Endodermal cell (in vitro differentiated cells): ENCODE measurements around the gene PTPRU. TPM values are rescaled to one million over a fixed set of nuclear protein-coding genes. Genes with fewer than 3 reads are reported as not detected.

Source experiments
- DNase-seq: peaks from one replicate; pipeline ENCODE4 v3.0.0-alpha.2; 2017
- H3K27ac ChIP-seq: 2 replicates; pipeline ENCODE4 v1.5.1; 2013; ENCODE audit warnings: mild to moderate bottlenecking, low read depth, low read length, moderate library complexity
- H3K27me3 ChIP-seq: 2 replicates; pipeline ENCODE4 v1.6.1; 2013; ENCODE audit warnings: mild to moderate bottlenecking, low read length, moderate library complexity; ENCODE audit not compliant: insufficient read depth, control insufficient read depth, poor library complexity, severe bottlenecking
- H3K36me3 ChIP-seq: 2 replicates; pipeline ENCODE4 v1.7.0; 2013; ENCODE audit warnings: mild to moderate bottlenecking, low read length, moderate library complexity; ENCODE audit not compliant: control insufficient read depth, insufficient read depth
- H3K4me1 ChIP-seq: one replicate; pipeline ENCODE4 v1.7.0; 2013; ENCODE audit warnings: low read length; ENCODE audit not compliant: control insufficient read depth, insufficient read depth
- H3K4me3 ChIP-seq: 2 replicates; pipeline ENCODE4 v1.5.1; 2013; ENCODE audit warnings: mild to moderate bottlenecking, low read length, moderate library complexity
- H3K9ac ChIP-seq: 2 replicates; pipeline ENCODE4 v1.6.1; 2013; ENCODE audit warnings: mild to moderate bottlenecking, low read length, moderate library complexity; ENCODE audit not compliant: poor library complexity, severe bottlenecking; ENCODE audit errors: extremely low read depth
- H3K9me3 ChIP-seq: 2 replicates; pipeline ENCODE4 v1.6.1; 2013; ENCODE audit warnings: mild to moderate bottlenecking, low read length, moderate library complexity; ENCODE audit not compliant: control insufficient read depth
- H3K27ac Mint-ChIP-seq: 2 replicates; pipeline ENCODE4 v1.8.0; 2020; ENCODE audit warnings: mixed read lengths
- H3K27me3 Mint-ChIP-seq: 2 replicates; pipeline ENCODE4 v1.8.0; 2021; ENCODE audit warnings: mild to moderate bottlenecking, mixed read lengths; ENCODE audit not compliant: insufficient read depth
- H3K36me3 Mint-ChIP-seq: 2 replicates; pipeline ENCODE4 v1.8.0; 2020; ENCODE audit warnings: low read depth, mixed read lengths
- H3K4me1 Mint-ChIP-seq: 2 replicates; pipeline ENCODE4 v1.8.0; 2020; ENCODE audit warnings: mixed read lengths
- H3K4me3 Mint-ChIP-seq: 2 replicates; pipeline ENCODE4 v1.8.0; 2020; ENCODE audit warnings: mild to moderate bottlenecking, moderate library complexity, mixed read lengths
- H3K9me3 Mint-ChIP-seq: 2 replicates; pipeline ENCODE4 v1.8.0; 2020; ENCODE audit warnings: mild to moderate bottlenecking, mixed read lengths
- WGBS, 2 experiments: methylation state at CpG; one replicate each; pipeline versions ENCODE4 v1.1.5 to v1.1.7; 2013; ENCODE audit warnings: missing lambda C conversion rate in 2 of 2, mixed read lengths in 1 of 2; ENCODE audit not compliant: insufficient coverage in 1 of 2, insufficient read length in 1 of 2; 5-methylcytosine and 5-hydroxymethylcytosine counted together
- total RNA-seq, 2 donors: library from RNA; stranded (reverse); fragmentation: NEBNext Ultra II Directional in 1 of 2; extraction: Animal tissue kit (Norgen Biotek cat#: 25700) in 1 of 2; gene quantifications; 2 replicates in 1 of 2; 3 replicates in 1 of 2; pipeline ENCODE4 v1.2.1, GENCODE V29; 2021
- TF ChIP-seq, protein P1 (sequence below): fragments of 200-600 bp; sonication (generic); conservative IDR thresholded peaks from 2 replicates; pipeline ENCODE4 v1.5.0; 2021; ENCODE audit warnings: antibody characterized with exemption, mild to moderate bottlenecking

Gene PTPRU
- total RNA-seq, 2 donors from 2014 or later, result 49.8 to 73.1 TPM

DNA sequence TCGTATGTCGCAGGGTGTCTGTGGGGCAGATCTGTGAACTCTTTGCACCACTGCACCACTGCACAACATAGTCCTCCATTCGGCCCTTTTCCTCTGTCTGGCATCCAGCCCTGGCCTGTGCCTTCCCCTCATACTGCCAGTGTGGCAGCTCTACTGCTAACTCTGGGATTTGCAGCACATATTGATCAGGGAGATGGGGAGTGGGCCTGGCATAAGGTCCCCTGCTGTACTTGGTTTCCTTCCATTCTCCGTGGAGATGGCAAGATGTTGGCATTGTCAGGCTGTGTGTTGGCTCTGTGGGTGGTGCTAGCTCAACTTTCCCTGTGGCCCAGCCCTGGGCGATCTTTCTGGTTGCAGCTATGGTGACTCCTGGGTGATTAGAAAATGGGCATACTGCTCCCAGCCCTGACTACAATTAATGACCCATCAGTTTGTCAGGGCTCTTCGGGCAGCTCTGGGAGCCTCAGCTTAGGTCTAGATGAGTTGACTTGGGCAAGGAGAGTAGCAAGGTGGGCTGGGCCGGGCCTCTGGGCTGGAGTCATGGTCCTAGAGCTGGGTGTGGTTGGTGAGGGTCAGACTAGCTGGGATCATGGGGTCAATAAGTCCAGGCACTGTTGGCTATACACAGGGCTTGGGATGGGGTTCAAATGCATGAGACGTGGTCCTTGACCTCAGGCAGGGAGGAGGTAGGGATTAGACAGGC is 11.4 kb downstream of the PTPRU start:
- Histone ChIP-seq H3K9me3 (no peaks in the 10 kb centered on the region), H3K36me3 (no peaks in the 10 kb centered on the region), H3K4me1 (peaks cover 34% of the 10 kb centered on the region), H3K27me3 (no peaks in the 10 kb centered on the region), H3K4me3 (no peak overlapping the region), H3K9ac (no peak overlapping the region), H3K27ac (no peak overlapping the region)
- Mint-ChIP-seq H3K4me3 (no peak overlapping the region), H3K27me3 (no peaks in the 10 kb centered on the region), H3K9me3 (no peaks in the 10 kb centered on the region), H3K4me1 (peaks cover 40% of the 10 kb centered on the region), H3K27ac (peak overlapping the region; percentile 2), H3K36me3 (no peaks in the 10 kb centered on the region)
- DNase-seq, result peak; percentile 34
- WGBS, 2 experiments, result 91 to 100% methylated on average over 2 to 8 of the region's 8 CpGs
- TF ChIP-seq, protein P1, sequence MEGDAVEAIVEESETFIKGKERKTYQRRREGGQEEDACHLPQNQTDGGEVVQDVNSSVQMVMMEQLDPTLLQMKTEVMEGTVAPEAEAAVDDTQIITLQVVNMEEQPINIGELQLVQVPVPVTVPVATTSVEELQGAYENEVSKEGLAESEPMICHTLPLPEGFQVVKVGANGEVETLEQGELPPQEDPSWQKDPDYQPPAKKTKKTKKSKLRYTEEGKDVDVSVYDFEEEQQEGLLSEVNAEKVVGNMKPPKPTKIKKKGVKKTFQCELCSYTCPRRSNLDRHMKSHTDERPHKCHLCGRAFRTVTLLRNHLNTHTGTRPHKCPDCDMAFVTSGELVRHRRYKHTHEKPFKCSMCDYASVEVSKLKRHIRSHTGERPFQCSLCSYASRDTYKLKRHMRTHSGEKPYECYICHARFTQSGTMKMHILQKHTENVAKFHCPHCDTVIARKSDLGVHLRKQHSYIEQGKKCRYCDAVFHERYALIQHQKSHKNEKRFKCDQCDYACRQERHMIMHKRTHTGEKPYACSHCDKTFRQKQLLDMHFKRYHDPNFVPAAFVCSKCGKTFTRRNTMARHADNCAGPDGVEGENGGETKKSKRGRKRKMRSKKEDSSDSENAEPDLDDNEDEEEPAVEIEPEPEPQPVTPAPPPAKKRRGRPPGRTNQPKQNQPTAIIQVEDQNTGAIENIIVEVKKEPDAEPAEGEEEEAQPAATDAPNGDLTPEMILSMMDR, result no peak

DNA sequence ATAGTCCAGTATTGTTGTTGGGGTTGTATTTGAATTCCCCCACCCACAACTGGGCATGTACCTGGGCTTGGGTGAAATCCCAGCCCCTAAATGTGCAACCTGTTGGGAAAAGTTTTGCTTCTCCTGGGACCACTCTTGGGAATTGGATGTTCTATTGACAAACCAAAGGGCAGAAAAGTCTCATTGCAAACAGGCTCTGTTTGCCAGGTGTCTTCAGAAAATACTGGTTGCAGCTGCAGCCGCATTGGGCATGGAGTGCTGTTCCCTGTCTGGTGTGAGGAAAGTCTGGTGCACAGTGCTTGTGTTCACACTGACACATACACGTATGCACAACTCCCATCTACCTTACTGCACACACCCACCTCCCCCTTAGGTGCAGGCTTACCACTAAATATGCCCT is 12.1 kb downstream of the PTPRU start:
- Histone ChIP-seq H3K4me1 (peaks cover 34% of the 10 kb centered on the region), H3K9ac (no peak overlapping the region), H3K27ac (no peak overlapping the region), H3K36me3 (no peaks in the 10 kb centered on the region), H3K4me3 (no peak overlapping the region), H3K9me3 (no peaks in the 10 kb centered on the region), H3K27me3 (no peaks in the 10 kb centered on the region)
- H3K4me3 Mint-ChIP-seq, result peak overlapping the region; percentile 31
- TF ChIP-seq, protein P1, result no peak
- H3K27ac Mint-ChIP-seq, result peak overlapping the region; percentile 83
- no peaks in the 10 kb centered on the region for H3K36me3 Mint-ChIP-seq
- DNase-seq, result no peak
- H3K27me3 Mint-ChIP-seq, result no peaks in the 10 kb centered on the region
- peaks cover 40% of the 10 kb centered on the region for H3K4me1 Mint-ChIP-seq
- no peaks in the 10 kb centered on the region for H3K9me3 Mint-ChIP-seq
- 86 to 88% methylated on average over 2 of the region's 2 CpGs for WGBS, 2 experiments

DNA sequence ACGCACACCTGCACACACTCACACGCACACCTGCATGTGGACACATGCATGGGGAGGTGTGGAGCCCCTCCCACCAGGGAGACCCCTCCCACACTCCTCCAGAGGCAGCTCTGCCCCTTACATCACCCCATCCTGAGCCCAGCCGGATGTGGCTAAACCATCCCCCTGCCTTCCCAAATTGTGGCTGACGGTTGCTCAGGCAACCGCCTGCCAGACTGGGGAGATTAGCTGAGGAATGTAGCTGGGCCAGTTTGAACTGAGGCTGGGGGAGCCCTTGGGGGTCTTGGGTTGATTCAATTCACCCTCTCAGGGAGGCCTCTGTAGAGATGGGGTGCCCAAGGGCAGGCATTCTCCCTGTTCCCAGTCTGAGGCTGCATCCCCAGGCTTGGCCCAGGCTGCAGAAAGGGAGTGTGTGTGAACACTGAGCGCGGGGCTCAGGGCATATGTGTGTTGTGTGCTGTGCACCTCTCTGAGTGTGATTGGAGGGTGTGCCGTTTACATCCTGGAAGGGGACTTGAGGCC is 12.9 kb downstream of the PTPRU start:
- Histone ChIP-seq H3K9ac (peak overlapping the region; percentile 60), H3K9me3 (no peaks in the 10 kb centered on the region), H3K36me3 (no peaks in the 10 kb centered on the region), H3K27me3 (no peaks in the 10 kb centered on the region), H3K4me1 (peaks cover 27% of the 10 kb centered on the region), H3K4me3 (peak overlapping the region; percentile 65), H3K27ac (peak overlapping the region; percentile 86)
- no peaks in the 10 kb centered on the region for H3K27me3 Mint-ChIP-seq
- H3K27ac Mint-ChIP-seq, result peak overlapping the region; percentile 96
- H3K9me3 Mint-ChIP-seq, result no peaks in the 10 kb centered on the region
- 49% methylated on average over 8 of the region's 8 CpGs; no CpG with 5 or more reads in 1 of the 2 experiments for WGBS, 2 experiments
- DNase-seq, result peak; percentile 95
- H3K4me1 Mint-ChIP-seq, result peaks cover 40% of the 10 kb centered on the region
- TF ChIP-seq, protein P1, result no peak
- H3K4me3 Mint-ChIP-seq, result peak overlapping the region; percentile 31
- no peaks in the 10 kb centered on the region for H3K36me3 Mint-ChIP-seq
